HL-60 (cell line): Measurements from ENCODE around the gene PDE5A.

Experiments used
- DNase-seq, 2 experiments: peaks; one replicate each; pipeline ENCODE4 v3.0.0-alpha.2; 2010 to 2020; ENCODE audit warnings: low read depth in 1 of 2, low spot score in 1 of 2
- H3K27ac ChIP-seq: fragments of 250-450 bp; sonication (Bioruptor Pico); replicated peaks from 2 replicates; pipeline ENCODE4 v1.5.1; 2020; ENCODE audit warnings: mild to moderate bottlenecking, moderate library complexity
- H3K27me3 ChIP-seq: fragments of 250-450 bp; sonication (Bioruptor Pico); 2 replicates; pipeline ENCODE4 v1.5.1; 2021; ENCODE audit warnings: mild to moderate bottlenecking, moderate library complexity; ENCODE audit not compliant: insufficient read depth, poor library complexity, severe bottlenecking
- H3K4me3 ChIP-seq: replicated peaks from 2 replicates; pipeline ENCODE4 v1.5.1; 2011; ENCODE audit warnings: mild to moderate bottlenecking, control low read depth, low read length; ENCODE audit not compliant: insufficient read depth
- CTCF ChIP-seq: IDR thresholded peaks from one replicate; pipeline ENCODE4 v1.5.1; 2011; ENCODE audit warnings: low read length, control low read depth, inconsistent platforms; ENCODE audit not compliant: insufficient read depth
- GABPA ChIP-seq: IDR thresholded peaks from 2 replicates; pipeline ENCODE4 v1.6.1; 2012; ENCODE audit warnings: low read depth
- POLR2AphosphoS5 ChIP-seq: IDR thresholded peaks from 2 replicates; pipeline ENCODE4 v1.6.1; 2012; ENCODE audit warnings: low read depth
- REST ChIP-seq: IDR thresholded peaks from 2 replicates; pipeline ENCODE4 v1.6.1; 2012; ENCODE audit warnings: low read depth; ENCODE audit not compliant: insufficient replicate concordance
- SPI1 ChIP-seq: IDR thresholded peaks from 2 replicates; pipeline ENCODE4 v1.6.1; 2012; ENCODE audit warnings: low read depth, mild to moderate bottlenecking, borderline replicate concordance

Gene PDE5A

DNA sequence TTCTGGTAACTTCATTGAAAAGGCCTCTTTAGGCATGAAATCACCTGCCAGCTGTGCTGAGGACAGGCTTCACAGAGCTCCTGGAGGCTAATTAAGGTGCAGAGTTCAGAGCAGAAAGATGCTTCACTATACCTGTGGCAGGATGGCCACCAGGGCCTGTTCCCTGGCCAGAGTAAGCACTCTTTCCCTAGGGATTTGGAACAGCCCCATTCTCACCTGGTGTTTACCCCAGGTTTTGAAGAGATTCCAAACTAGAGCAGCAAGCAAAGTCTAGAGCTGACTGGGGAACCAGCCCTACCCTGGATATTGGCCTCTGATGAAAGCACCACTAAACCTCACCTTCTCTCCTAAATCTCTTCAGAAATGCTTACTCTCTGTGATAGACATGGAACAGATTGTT is 148.8 kb downstream of the PDE5A start:
- no peak for TF ChIP-seq SPI1
- no peak for TF ChIP-seq POLR2AphosphoS5
- no peak for TF ChIP-seq GABPA
- no peak for TF ChIP-seq REST
- TF ChIP-seq CTCF: no peak
- Histone ChIP-seq H3K4me3 (no peak overlapping the region), H3K27me3 (no peaks in the 10 kb centered on the region), H3K27ac (no peak overlapping the region)
- no peak for DNase-seq

- no peak overlapping the region for H3K27ac ChIP-seq
- TF ChIP-seq CTCF (no peak), GABPA (no peak), REST (no peak), POLR2AphosphoS5 (no peak)
These were observed 149.3 kb downstream of the PDE5A start for GRCh38 chr4:119479180-119479808.

DNA sequence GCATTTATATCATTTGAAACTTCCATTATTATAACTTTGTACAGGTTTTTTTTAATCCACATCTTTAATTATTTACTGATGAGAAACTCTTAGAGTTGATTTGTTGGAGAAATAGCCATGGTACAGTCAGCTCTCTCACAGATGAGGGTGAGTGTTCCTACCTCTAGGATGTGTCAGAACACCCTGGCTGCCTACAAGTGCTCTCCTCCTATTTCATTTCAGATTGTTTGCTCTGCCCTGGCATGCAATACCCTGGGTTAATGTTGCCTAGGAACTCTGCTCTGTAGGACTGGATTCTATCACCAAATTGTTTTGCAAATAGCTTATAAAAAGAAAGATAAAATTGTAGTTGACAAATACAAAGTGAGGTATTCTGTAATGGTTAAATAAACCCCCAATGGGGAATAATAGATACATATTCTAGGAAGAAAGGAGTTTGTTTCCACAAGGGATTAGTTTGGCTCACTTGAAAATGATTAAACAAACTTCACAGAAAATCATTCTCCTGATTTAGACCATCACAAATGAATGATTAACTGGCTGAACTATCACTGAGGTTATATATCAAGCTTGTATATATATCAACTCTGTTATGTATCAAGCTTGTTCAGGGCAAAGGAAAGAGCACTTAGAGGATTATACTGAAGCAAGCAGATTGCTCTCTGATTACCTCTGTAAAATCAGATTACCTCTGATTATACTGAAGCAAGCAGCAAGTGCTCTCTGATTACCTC is 150.0 kb downstream of the PDE5A start:
- no peak overlapping the region for H3K27ac ChIP-seq
- no peak for DNase-seq
- H3K4me3 ChIP-seq: no peak overlapping the region
- H3K27me3 ChIP-seq: no peaks in the 10 kb centered on the region
- TF ChIP-seq GABPA: no peak
- no peak for TF ChIP-seq CTCF
- TF ChIP-seq REST: no peak
- TF ChIP-seq POLR2AphosphoS5: no peak
- no peak for TF ChIP-seq SPI1

More at GRCh38 chr4:119479180-119479808, 149.3 kb downstream of the PDE5A start:
- Histone ChIP-seq H3K27me3 (no peaks in the 10 kb centered on the region), H3K4me3 (no peak overlapping the region)
- DNase-seq: no peak
